HCT116 (cell line): ENCODE data around the gene LCNL1. TPM values are rescaled to one million over a fixed set of nuclear protein-coding genes. Genes with fewer than 3 reads are reported as not detected.

ENCODE experiments used
- ATAC-seq: fragments of 200-7000 bp; cut with Tn5 transposase; 2 replicates; pipeline ENCODE4 v1.9.1; 2020; ENCODE audit warnings: mild to moderate bottlenecking, moderate library complexity
- BruUV-seq: library from RNA; stranded (reverse); fragments of 400-500 nt; replicated peaks from 2 replicates; lab custom pipeline; 2021; lab: Mats Ljungman, UMichigan
- CTCF ChIA-PET: fragments of 300-600 bp; sonication (Branson Sonifier 250); formaldehyde crosslinking; loops from one replicate; lab custom pipeline; 2021; ENCODE audit warnings: antibody characterized with exemption; lab: Charles Lee
- POLR2A ChIA-PET: fragments of 300-600, 350-600 bp; sonication (Branson Sonifier 250); formaldehyde crosslinking; loops from one replicate; lab custom pipeline; 2021; ENCODE audit warnings: antibody characterized with exemption; lab: Charles Lee
- RAD21 ChIA-PET, 2 experiments: fragments of 300-600 bp; sonication (Branson Sonifier 250); formaldehyde crosslinking; loops; one replicate each; lab custom pipeline; 2023; ENCODE audit warnings: low total read pairs in 2 of 2; ENCODE audit not compliant: uncharacterized antibody in 2 of 2, unreplicated experiment in 2 of 2, low non-redundant PET in 1 of 2; lab: Charles Lee
- DNase-seq: peaks from one replicate; pipeline ENCODE4 v3.0.0-alpha.2; 2010; ENCODE audit warnings: low read depth, low spot score
- H2AFZ ChIP-seq: fragments of 200-600 bp; shearing (Covaris generic), sonication (generic); 2 replicates; pipeline ENCODE4 v1.6.1; 2017; ENCODE audit warnings: low read depth, mixed run types, mixed read lengths, antibody characterized with exemption, low read length; ENCODE audit not compliant: poor library complexity, severe bottlenecking
- H3K27ac ChIP-seq: 2 replicates; pipeline ENCODE4 v1.5.1; 2012; ENCODE audit warnings: low read depth, low read length
- H3K27me3 ChIP-seq: fragments of 200-600 bp; sonication (generic); 2 replicates; pipeline ENCODE4 v1.6.1; 2016; ENCODE audit warnings: mixed run types, low read length, mixed read lengths; ENCODE audit not compliant: insufficient read depth
- H3K36me3 ChIP-seq, 2 experiments: fragments of 200-500 bp in 1 of 2; fragments of 200-600 bp in 1 of 2; sonication (Bioruptor generic) in 1 of 2; sonication (generic) in 1 of 2; 2 replicates each; pipeline versions ENCODE4 v1.5.1 to v1.6.1; 2014 to 2016; ENCODE audit warnings: low read length in 2 of 2, inconsistent platforms in 1 of 2, mixed read lengths in 1 of 2, mixed run types in 1 of 2; ENCODE audit not compliant: insufficient read depth in 2 of 2, control insufficient read depth in 1 of 2
- H3K4me1 ChIP-seq, 2 experiments: fragments of 200-600 bp in 1 of 2; sonication (generic) in 1 of 2; 2 replicates each; pipeline versions ENCODE4 v1.5.1 to v1.6.1; 2012 to 2017; ENCODE audit warnings: low read length in 2 of 2, inconsistent platforms in 1 of 2, mild to moderate bottlenecking in 1 of 2, mixed read lengths in 1 of 2, mixed run types in 1 of 2, moderate library complexity in 1 of 2; ENCODE audit not compliant: insufficient read depth in 2 of 2, control insufficient read depth in 1 of 2
- H3K4me2 ChIP-seq: fragments of 200-600 bp; sonication (generic); 2 replicates; pipeline ENCODE4 v1.6.1; 2017; ENCODE audit warnings: mixed run types, low read length, mixed read lengths
- H3K4me3 ChIP-seq, 2 experiments: fragments of 200-600 bp in 1 of 2; sonication (generic) in 1 of 2; replicated peaks in 1 of 2; 2 replicates each; pipeline ENCODE4 v1.5.1; 2011 to 2016; ENCODE audit warnings: low read length in 2 of 2, control low read depth in 1 of 2, low read depth in 1 of 2, mild to moderate bottlenecking in 1 of 2, mixed read lengths in 1 of 2, mixed run types in 1 of 2
- H3K79me2 ChIP-seq: fragments of 200-600 bp; sonication (generic); 2 replicates; pipeline ENCODE4 v1.6.1; 2017; ENCODE audit warnings: mild to moderate bottlenecking, mixed run types, low read length, moderate library complexity, mixed read lengths; ENCODE audit not compliant: insufficient read depth
- H3K9ac ChIP-seq: fragments of 200-600 bp; sonication (generic); 2 replicates; pipeline ENCODE4 v1.6.1; 2016; ENCODE audit warnings: low read length, mixed read lengths
- H3K9me2 ChIP-seq: fragments of 200-600 bp; sonication (generic), shearing (Covaris generic); 2 replicates; pipeline ENCODE4 v1.6.1; 2017; ENCODE audit warnings: mixed run types, mild to moderate bottlenecking, moderate library complexity; ENCODE audit not compliant: insufficient read depth
- H3K9me3 ChIP-seq, 2 experiments: fragments of 200-500 bp in 1 of 2; fragments of 200-600 bp in 1 of 2; sonication (Bioruptor generic) in 1 of 2; sonication (generic) in 1 of 2; 2 replicates each; pipeline ENCODE4 v1.6.1; 2014 to 2017; ENCODE audit warnings: low read length in 2 of 2, mixed read lengths in 2 of 2, inconsistent platforms in 1 of 2, low read depth in 1 of 2, mild to moderate bottlenecking in 1 of 2, mixed run types in 1 of 2, moderate library complexity in 1 of 2; ENCODE audit not compliant: control insufficient read depth in 1 of 2, insufficient read depth in 1 of 2
- H4K20me1 ChIP-seq: fragments of 200-600 bp; sonication (generic), shearing (Covaris generic); 2 replicates; pipeline ENCODE4 v1.6.1; 2017; ENCODE audit warnings: mixed run types, mild to moderate bottlenecking, moderate library complexity; ENCODE audit not compliant: insufficient read depth
- CBX3 ChIP-seq: IDR thresholded peaks from 2 replicates; pipeline ENCODE4 v1.6.1; 2012; ENCODE audit warnings: low read depth
- CEBPB ChIP-seq: IDR thresholded peaks from 2 replicates; pipeline ENCODE4 v1.6.1; 2012; ENCODE audit warnings: low read depth
- ELF1 ChIP-seq: IDR thresholded peaks from 2 replicates; pipeline ENCODE4 v1.6.1; 2012; ENCODE audit warnings: low read depth, borderline replicate concordance
- EZH2phosphoT487 ChIP-seq: fragments of 200-600 bp; IDR thresholded peaks from 2 replicates; pipeline ENCODE4 v1.6.1; 2018; ENCODE audit warnings: antibody characterized with exemption, borderline replicate concordance
- FOSL1 ChIP-seq: IDR thresholded peaks from 2 replicates; pipeline ENCODE4 v1.6.1; 2012; ENCODE audit warnings: low read depth
- JUND ChIP-seq: IDR thresholded peaks from 2 replicates; pipeline ENCODE4 v1.6.1; 2012
- SIN3A ChIP-seq: IDR thresholded peaks from 2 replicates; pipeline ENCODE4 v1.6.1; 2012; ENCODE audit warnings: low read depth
- SRF ChIP-seq: IDR thresholded peaks from 2 replicates; pipeline ENCODE4 v1.6.1; 2012; ENCODE audit warnings: low read depth
- YY1 ChIP-seq: IDR thresholded peaks from 2 replicates; pipeline ENCODE4 v1.6.1; 2011; ENCODE audit warnings: low read length, low read depth, moderate library complexity, mild to moderate bottlenecking; ENCODE audit not compliant: insufficient replicate concordance; ENCODE audit errors: extremely low read depth
- ZNF274 ChIP-seq: fragments of 200-500 bp; sonication (Bioruptor generic); IDR thresholded peaks from 2 replicates; pipeline ENCODE4 v1.6.1; 2014; ENCODE audit warnings: mild to moderate bottlenecking, low read depth, low read length, inconsistent platforms
- intact Hi-C: fragments of 100-400 bp; cut with micrococcal nuclease; formaldehyde crosslinking; loops from 2 replicates; pipeline ENCODE4 v1.10.0; 2022
- total RNA-seq: library from RNA; stranded (reverse); gene quantifications from one replicate; pipeline ENCODE4 v1.2.1, GENCODE V29; 2021; ENCODE audit not compliant: unreplicated experiment
- TF ChIP-seq, protein P1 (sequence below): IDR thresholded peaks from 2 replicates; pipeline ENCODE4 v1.6.1; 2012
- TF ChIP-seq, protein P2 (sequence below): IDR thresholded peaks from 2 replicates; pipeline ENCODE4 v1.6.1; 2012; ENCODE audit warnings: low read depth
- TF ChIP-seq, protein P3 (sequence below): IDR thresholded peaks from 2 replicates; pipeline ENCODE4 v1.6.1; 2012
- TF ChIP-seq, protein P4 (sequence below), 3 experiments: fragments of 200-600 bp in 1 of 3; sonication (generic) in 1 of 3; IDR thresholded peaks in 2 of 3; conservative IDR thresholded peaks in 1 of 3; 2 replicates each; pipeline ENCODE4 v1.5.1; 2012 to 2017; ENCODE audit warnings: low read depth in 2 of 3, low read length in 2 of 3, antibody characterized with exemption in 1 of 3, borderline replicate concordance in 1 of 3, control low read depth in 1 of 3, mild to moderate bottlenecking in 1 of 3, mixed read lengths in 1 of 3, mixed run types in 1 of 3, moderate library complexity in 1 of 3; ENCODE audit not compliant: insufficient read depth in 1 of 3

LCNL1 gene
- total RNA-seq, 1 experiment from 2014 or later: 0.44 TPM

DNA sequence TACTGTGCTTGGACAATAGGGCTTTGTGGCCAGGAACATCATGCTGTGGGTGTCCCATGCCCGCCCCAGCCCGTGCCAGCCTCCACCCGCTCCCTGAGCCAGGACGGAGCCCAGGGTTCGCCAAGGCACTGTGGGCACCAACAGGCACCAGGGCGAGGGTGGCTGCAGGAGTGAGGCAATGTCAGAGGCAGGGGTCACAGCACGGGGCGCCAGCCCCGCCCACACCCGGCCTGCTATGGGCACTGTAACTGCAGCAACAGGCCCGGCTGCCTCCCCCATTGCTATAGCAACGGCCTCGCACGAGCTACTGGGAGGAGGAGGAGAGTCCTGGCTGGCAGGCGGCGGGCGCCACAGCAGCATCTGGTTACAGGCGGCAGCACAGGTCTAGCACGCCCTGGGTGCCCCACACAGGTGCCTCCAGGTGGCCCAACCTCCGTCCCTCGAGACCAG is 42.7 kb downstream of the LCNL1 start:
- ATAC-seq (no peak), DNase-seq (no peak)
- Histone ChIP-seq H3K4me3 (no peak overlapping the region), H3K9ac (no peak overlapping the region), H3K27me3 (no peaks in the 10 kb centered on the region), H3K79me2 (peaks cover 31% of the 10 kb centered on the region), H3K27ac (peak overlapping the region; percentile 85; the same call in 1 of the 2 replicates), H3K9me2 (no peaks in the 10 kb centered on the region), H4K20me1 (no peaks in the 10 kb centered on the region), H3K9me3 (no peaks in the 10 kb centered on the region), H2AFZ (no peak overlapping the region), H3K36me3 (peaks cover 0 to 3% of the 10 kb centered on the region in 2 experiments; a peak in 1 of 4 replicates), H3K4me1 (peaks cover 37 to 57% of the 10 kb centered on the region in 2 experiments), H3K4me2 (0 out of 2 replicates have a peak overlapping the region, but pooled peaks have one; percentile 100)
- ChIA-PET POLR2A (no interaction called here), CTCF (interaction anchor here (1.7 kb wide), 1 partner anchor 21 kb away, joined by 5 read pairs; the partner anchor contains the start of gene NPDC1), RAD21 (no interaction called here)
- intact Hi-C loops: loop anchor here (5.0 kb wide), 1 partner anchor 178 kb away; the partner anchor contains the start of gene PHPT1
- BruUV-seq: no TSS peak
- TF ChIP-seq, protein P1, sequence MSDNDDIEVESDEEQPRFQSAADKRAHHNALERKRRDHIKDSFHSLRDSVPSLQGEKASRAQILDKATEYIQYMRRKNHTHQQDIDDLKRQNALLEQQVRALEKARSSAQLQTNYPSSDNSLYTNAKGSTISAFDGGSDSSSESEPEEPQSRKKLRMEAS: no peak
- TF ChIP-seq YY1: no peak
- TF ChIP-seq CBX3: no peak
- no peak for TF ChIP-seq CEBPB
- no peak for TF ChIP-seq FOSL1
- no peak for TF ChIP-seq EZH2phosphoT487

DNA sequence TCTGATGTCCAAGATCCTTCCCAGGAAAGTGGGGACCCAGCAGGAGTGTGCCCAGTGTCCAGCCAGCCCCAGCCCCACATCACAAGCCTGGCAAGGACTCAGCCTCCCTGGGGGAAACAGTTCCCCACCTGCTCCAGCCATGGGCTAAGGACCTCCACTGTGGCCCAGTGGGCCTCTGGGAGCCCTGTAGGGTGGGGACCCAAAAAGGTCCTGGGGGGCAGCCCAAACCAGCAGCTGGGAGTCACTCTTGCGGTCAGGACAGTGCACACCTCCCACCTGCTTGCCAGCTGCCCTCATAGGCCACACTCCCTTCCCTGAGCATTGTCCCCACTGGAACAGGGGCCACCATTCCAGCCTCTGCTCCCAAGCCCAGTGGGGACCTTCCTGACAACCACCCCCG is 43.6 kb downstream of the LCNL1 start:
- H2AFZ ChIP-seq: no peak overlapping the region
- RAD21 ChIA-PET: no interaction called here
- no TSS peak for BruUV-seq
- peak overlapping the region; percentile 63 to 87 for H3K4me3 ChIP-seq
- no peaks in the 10 kb centered on the region for H3K9me2 ChIP-seq
- H3K27me3 ChIP-seq: no peaks in the 10 kb centered on the region
- intact Hi-C loops: loop anchor here (5.0 kb wide), 1 partner anchor 179 kb away; the partner anchor contains the start of gene PHPT1
- H3K4me1 ChIP-seq: peaks cover 37 to 57% of the 10 kb centered on the region in 2 experiments
- peak overlapping the region; percentile 100 for H3K4me2 ChIP-seq
- H3K9me3 ChIP-seq: no peaks in the 10 kb centered on the region
- CTCF ChIA-PET: interaction anchor here (0.7 to 1.7 kb wide), 2 partner anchors 20 to 268 kb away, joined by 3 to 5 read pairs; partner anchors contain the start of genes LCN8 and NPDC1
- DNase-seq (no peak), ATAC-seq (no peak)
- H3K36me3 ChIP-seq: no peaks in the 10 kb centered on the region
- H3K27ac ChIP-seq: peak overlapping the region; percentile 85
- H3K9ac ChIP-seq: peak overlapping the region; percentile 93; the same call in 1 of the 2 replicates
- H4K20me1 ChIP-seq: no peaks in the 10 kb centered on the region
- POLR2A ChIA-PET: no interaction called here
- H3K79me2 ChIP-seq: peaks cover 31% of the 10 kb centered on the region
- TF ChIP-seq ZNF274 (no peak), JUND (no peak), YY1 (no peak), SIN3A (no peak), FOSL1 (no peak), SRF (no peak), ELF1 (no peak), CEBPB (no peak)
- TF ChIP-seq, protein P2, sequence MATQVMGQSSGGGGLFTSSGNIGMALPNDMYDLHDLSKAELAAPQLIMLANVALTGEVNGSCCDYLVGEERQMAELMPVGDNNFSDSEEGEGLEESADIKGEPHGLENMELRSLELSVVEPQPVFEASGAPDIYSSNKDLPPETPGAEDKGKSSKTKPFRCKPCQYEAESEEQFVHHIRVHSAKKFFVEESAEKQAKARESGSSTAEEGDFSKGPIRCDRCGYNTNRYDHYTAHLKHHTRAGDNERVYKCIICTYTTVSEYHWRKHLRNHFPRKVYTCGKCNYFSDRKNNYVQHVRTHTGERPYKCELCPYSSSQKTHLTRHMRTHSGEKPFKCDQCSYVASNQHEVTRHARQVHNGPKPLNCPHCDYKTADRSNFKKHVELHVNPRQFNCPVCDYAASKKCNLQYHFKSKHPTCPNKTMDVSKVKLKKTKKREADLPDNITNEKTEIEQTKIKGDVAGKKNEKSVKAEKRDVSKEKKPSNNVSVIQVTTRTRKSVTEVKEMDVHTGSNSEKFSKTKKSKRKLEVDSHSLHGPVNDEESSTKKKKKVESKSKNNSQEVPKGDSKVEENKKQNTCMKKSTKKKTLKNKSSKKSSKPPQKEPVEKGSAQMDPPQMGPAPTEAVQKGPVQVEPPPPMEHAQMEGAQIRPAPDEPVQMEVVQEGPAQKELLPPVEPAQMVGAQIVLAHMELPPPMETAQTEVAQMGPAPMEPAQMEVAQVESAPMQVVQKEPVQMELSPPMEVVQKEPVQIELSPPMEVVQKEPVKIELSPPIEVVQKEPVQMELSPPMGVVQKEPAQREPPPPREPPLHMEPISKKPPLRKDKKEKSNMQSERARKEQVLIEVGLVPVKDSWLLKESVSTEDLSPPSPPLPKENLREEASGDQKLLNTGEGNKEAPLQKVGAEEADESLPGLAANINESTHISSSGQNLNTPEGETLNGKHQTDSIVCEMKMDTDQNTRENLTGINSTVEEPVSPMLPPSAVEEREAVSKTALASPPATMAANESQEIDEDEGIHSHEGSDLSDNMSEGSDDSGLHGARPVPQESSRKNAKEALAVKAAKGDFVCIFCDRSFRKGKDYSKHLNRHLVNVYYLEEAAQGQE: no peak
- TF ChIP-seq, protein P3, sequence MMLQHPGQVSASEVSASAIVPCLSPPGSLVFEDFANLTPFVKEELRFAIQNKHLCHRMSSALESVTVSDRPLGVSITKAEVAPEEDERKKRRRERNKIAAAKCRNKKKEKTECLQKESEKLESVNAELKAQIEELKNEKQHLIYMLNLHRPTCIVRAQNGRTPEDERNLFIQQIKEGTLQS: no peak
- TF ChIP-seq, protein P4, sequence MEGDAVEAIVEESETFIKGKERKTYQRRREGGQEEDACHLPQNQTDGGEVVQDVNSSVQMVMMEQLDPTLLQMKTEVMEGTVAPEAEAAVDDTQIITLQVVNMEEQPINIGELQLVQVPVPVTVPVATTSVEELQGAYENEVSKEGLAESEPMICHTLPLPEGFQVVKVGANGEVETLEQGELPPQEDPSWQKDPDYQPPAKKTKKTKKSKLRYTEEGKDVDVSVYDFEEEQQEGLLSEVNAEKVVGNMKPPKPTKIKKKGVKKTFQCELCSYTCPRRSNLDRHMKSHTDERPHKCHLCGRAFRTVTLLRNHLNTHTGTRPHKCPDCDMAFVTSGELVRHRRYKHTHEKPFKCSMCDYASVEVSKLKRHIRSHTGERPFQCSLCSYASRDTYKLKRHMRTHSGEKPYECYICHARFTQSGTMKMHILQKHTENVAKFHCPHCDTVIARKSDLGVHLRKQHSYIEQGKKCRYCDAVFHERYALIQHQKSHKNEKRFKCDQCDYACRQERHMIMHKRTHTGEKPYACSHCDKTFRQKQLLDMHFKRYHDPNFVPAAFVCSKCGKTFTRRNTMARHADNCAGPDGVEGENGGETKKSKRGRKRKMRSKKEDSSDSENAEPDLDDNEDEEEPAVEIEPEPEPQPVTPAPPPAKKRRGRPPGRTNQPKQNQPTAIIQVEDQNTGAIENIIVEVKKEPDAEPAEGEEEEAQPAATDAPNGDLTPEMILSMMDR (IDR thresholded peaks at IDR 0.05 in 2 of 3, conservative IDR thresholded peaks at IDR 0.05 in 1 of 3; ENCODE audit: borderline replicate concordance in 1 of 3, insufficient read depth in 1 of 3, low read depth in 2 of 3, low read length in 2 of 3): no peak
